Naive B cell (primary cell): ENCODE data around the gene PTDSS2. TPM values are rescaled to one million over a fixed set of nuclear protein-coding genes. Genes with fewer than 3 reads are reported as not detected.

Source experiments
- ATAC-seq, 2 donors: fragments of 150-1000 bp; cut with Tn5 transposase; 2 replicates each; pipeline ENCODE4 v1.10.0; 2021; ENCODE audit warnings: low read depth in 2 of 2, mild to moderate bottlenecking in 2 of 2, moderate library complexity in 2 of 2
- DNase-seq: peaks from one replicate; pipeline ENCODE4 v3.0.0; 2022
- H3K27ac Mint-ChIP-seq, 6 donors: one replicate each; pipeline ENCODE4 v1.8.0; 2020 to 2022; ENCODE audit warnings: mild to moderate bottlenecking in 6 of 6, mixed read lengths in 6 of 6, moderate library complexity in 5 of 6, inconsistent platforms in 2 of 6
- H3K27me3 Mint-ChIP-seq, 3 donors: one replicate each; pipeline ENCODE4 v1.8.0; 2021 to 2022; ENCODE audit warnings: mixed read lengths in 3 of 3, mild to moderate bottlenecking in 1 of 3
- H3K36me3 Mint-ChIP-seq, 2 donors: one replicate each; pipeline ENCODE4 v1.8.0; 2020 to 2022; ENCODE audit warnings: mixed read lengths in 2 of 2, inconsistent platforms in 1 of 2, mild to moderate bottlenecking in 1 of 2
- H3K4me1 Mint-ChIP-seq, 3 donors: one replicate each; pipeline ENCODE4 v1.8.0; 2020 to 2022; ENCODE audit warnings: mixed read lengths in 3 of 3, inconsistent platforms in 1 of 3, mild to moderate bottlenecking in 1 of 3, moderate library complexity in 1 of 3
- H3K4me3 Mint-ChIP-seq, 8 donors: one replicate each; pipeline ENCODE4 v1.8.0; 2020 to 2022; ENCODE audit warnings: mild to moderate bottlenecking in 8 of 8, mixed read lengths in 8 of 8, moderate library complexity in 8 of 8, inconsistent platforms in 2 of 8
- H3K9me3 Mint-ChIP-seq, 7 donors: one replicate each; pipeline ENCODE4 v1.8.0; 2020 to 2022; ENCODE audit warnings: mixed read lengths in 7 of 7, mild to moderate bottlenecking in 5 of 7, inconsistent platforms in 2 of 7, moderate library complexity in 1 of 7
- polyA plus RNA-seq, 6 donors: library from polyadenylated mRNA; unstranded; fragments of 300-500 nt; fragmentation: Illumina TruSeq; gene quantifications; one replicate each; pipeline ENCODE4 v1.2.3, GENCODE V29; 2021; ENCODE audit warnings: low read depth in 6 of 6

The PTDSS2 gene
- polyA plus RNA-seq, 6 donors from 2014 or later, result 5.5 to 12.3 (median 10.3) TPM

- Mint-ChIP-seq H3K36me3 (peaks cover 0 to 3% of the 10 kb centered on the region in 2 donors), H3K27ac (peak overlapping the region in 1 of 6 donors; percentile 60), H3K9me3 (no peaks in the 10 kb centered on the region), H3K27me3 (peaks cover 0 to 7% (median 0%) of the 10 kb centered on the region in 3 donors), H3K4me3 (peak overlapping the region in 2 of 8 donors; percentile 25 to 97), H3K4me1 (peaks cover 0 to 36% (median 29%) of the 10 kb centered on the region in 3 donors)
- DNase-seq, result no peak
- ATAC-seq, result no peak
Observed at GRCh38 chr11:503179-503981, 53.3 kb downstream of the PTDSS2 start.

DNA sequence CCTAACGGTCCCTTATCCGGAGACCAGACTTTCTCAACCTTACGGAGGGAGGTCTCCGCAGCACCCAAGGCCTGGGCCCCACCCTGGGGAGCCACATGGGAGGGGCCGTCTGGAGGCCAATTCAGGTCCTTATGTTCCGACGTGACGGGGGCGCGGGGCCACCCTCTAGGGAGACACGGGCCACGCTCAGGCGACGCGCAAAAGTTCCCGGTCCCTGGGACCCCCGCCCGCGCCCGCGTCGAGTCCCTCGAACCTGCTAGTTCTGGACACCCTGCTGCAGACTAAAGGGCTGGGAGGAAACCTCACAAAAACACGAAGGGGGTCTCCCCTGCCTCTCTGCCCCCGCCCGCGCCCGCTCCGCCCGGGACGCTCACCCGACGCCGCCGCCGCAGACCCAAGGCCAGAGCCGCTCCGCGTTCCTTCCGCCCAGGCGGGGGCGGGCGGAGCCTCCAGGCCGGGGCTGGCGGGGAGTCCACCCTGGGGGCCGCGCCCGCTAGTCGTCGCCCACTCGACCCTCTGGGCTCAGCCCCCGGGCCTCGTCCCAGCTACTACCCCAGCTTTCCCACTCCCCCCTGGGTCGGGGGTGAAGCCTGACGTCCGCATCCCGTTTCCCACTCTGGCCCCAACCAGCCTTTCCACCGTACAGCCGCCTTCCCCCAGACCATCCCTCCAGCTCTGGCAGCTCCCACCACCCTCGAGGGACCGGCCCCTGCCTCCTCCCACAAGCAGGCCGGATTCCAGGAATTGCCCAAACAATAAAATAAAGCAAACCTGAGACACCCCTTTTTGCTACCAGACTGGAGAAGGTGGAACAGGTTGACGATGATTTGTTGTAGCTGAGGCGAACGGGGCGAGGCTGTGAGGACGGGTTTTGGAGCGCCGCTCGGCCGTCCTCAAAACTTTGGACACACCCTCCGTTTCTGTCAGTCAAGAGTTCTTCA is 54.2 kb downstream of the PTDSS2 start:
- no peak for DNase-seq
- ATAC-seq, result no peak
- H3K4me3 Mint-ChIP-seq, result peak overlapping the region in 7 of 8 donors; percentile 3 to 99 (median 83)
- peaks cover 0 to 36% (median 30%) of the 10 kb centered on the region in 3 donors for H3K4me1 Mint-ChIP-seq
- no peaks in the 10 kb centered on the region for H3K9me3 Mint-ChIP-seq
- no peaks in the 10 kb centered on the region for H3K36me3 Mint-ChIP-seq
- peak overlapping the region in 5 of 6 donors; percentile 9 to 91 (median 51) for H3K27ac Mint-ChIP-seq
- H3K27me3 Mint-ChIP-seq, result peaks cover 0 to 7% (median 0%) of the 10 kb centered on the region in 3 donors

DNA sequence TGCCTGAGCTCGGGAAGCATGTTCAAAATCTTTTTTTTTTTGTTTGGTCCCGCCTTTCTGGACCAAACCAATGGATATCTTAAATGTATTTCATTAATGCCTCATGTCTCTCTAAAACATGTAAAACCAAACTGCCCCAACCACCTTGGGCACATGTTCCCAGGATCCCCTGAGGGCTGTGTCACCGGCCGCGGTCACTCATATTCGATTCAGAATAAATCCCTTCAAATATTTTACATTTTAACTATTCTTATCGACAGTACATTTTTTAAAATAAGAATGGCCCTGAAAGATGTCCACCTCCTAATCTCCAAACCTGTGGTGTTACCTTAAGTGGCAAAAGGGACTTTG is 54.9 kb downstream of the PTDSS2 start:
- Mint-ChIP-seq H3K9me3 (no peaks in the 10 kb centered on the region), H3K27me3 (peaks cover 0 to 7% (median 0%) of the 10 kb centered on the region in 3 donors), H3K36me3 (peaks cover 0 to 3% of the 10 kb centered on the region in 2 donors), H3K27ac (peak overlapping the region in 5 of 6 donors; percentile 9 to 100 (median 81)), H3K4me3 (peak overlapping the region; percentile 3 to 100 (median 97)), H3K4me1 (peaks cover 0 to 36% (median 32%) of the 10 kb centered on the region in 3 donors)
- no peak for ATAC-seq
- no peak for DNase-seq

GRCh38 chr11:506238-506994 is 56.3 kb downstream of the PTDSS2 start:
- H3K36me3 Mint-ChIP-seq, result peaks cover 0 to 4% of the 10 kb centered on the region in 2 donors
- DNase-seq (peak; percentile 99), ATAC-seq (peak; percentile 73 to 76)
- H3K27me3 Mint-ChIP-seq, result peaks cover 0 to 7% (median 0%) of the 10 kb centered on the region in 3 donors
- H3K4me1 Mint-ChIP-seq, result peaks cover 0 to 30% (median 27%) of the 10 kb centered on the region in 3 donors
- H3K4me3 Mint-ChIP-seq, result peak overlapping the region; percentile 87 to 100 (median 98)
- H3K9me3 Mint-ChIP-seq, result no peaks in the 10 kb centered on the region
- H3K27ac Mint-ChIP-seq, result peak overlapping the region; percentile 99 to 100 (median 100)

DNA sequence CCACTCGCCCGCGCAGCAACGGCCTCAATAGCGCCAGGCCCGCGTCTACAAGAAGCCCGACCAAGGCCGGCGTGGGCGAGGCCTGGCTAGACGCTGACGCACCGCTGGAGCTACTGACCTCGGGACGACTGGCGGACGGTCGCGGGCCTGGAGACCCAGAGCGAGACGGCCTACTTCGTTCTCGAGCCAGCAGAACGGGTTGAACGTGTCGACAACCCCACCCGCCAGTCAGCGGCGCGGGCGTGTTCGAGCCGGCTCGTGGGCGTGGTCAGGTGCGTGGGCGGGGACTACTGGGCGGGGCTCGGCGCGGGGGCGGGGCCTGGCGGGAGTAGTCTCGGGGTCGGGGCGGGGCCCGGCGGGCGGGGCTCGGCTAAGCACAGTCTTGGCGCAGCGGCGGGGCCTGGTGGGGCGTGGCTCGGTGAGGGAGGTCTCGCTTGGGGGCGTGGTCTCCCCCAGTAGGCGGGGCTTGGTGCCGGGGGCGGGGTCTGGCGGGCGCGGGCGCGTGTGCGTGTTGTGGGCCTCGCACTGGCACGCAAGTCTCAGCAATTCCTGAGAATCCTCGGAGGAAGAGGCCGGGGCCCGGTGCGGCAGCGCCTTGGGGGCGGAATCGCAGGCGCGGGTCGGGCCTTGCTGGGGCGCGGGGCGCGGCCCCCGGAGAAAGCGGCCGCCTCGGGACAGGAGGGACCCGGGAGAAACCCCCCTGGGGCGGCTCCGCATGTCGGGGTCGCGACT is 57.1 kb downstream of the PTDSS2 start, which contains the start of gene RNH1:
RNH1 (minus strand) TSS at position 248 of the 732 bp plus-strand sequence. CDS start 5,080 bp downstream, outside the sequence.
- no peaks in the 10 kb centered on the region for H3K9me3 Mint-ChIP-seq
- H3K4me1 Mint-ChIP-seq, result peaks cover 0 to 29% (median 26%) of the 10 kb centered on the region in 3 donors
- H3K27me3 Mint-ChIP-seq, result peaks cover 0 to 7% (median 0%) of the 10 kb centered on the region in 3 donors
- H3K36me3 Mint-ChIP-seq, result peaks cover 0 to 4% of the 10 kb centered on the region in 2 donors
- DNase-seq (peak; percentile 96), ATAC-seq (peak; percentile 62 to 65)
- H3K4me3 Mint-ChIP-seq, result peak within 1 kb of the TSS; percentile 87 to 100 (median 98)
- H3K27ac Mint-ChIP-seq, result peak within 1 kb of the TSS; percentile 99 to 100 (median 100)

- peaks cover 0 to 4% of the 10 kb centered on the region in 2 donors for H3K36me3 Mint-ChIP-seq
- H3K4me1 Mint-ChIP-seq, result peaks cover 0 to 32% (median 26%) of the 10 kb centered on the region in 3 donors
- peak overlapping the region; percentile 57 to 98 (median 78) for H3K4me3 Mint-ChIP-seq
- no peaks in the 10 kb centered on the region for H3K9me3 Mint-ChIP-seq
- H3K27me3 Mint-ChIP-seq, result peaks cover 0 to 7% (median 0%) of the 10 kb centered on the region in 3 donors
- no peak for DNase-seq
- no peak for ATAC-seq
- peak overlapping the region in 3 of 6 donors; percentile 62 to 89 (median 75) for H3K27ac Mint-ChIP-seq
Observed at GRCh38 chr11:507727-508515, 57.8 kb downstream of the PTDSS2 start.

- Mint-ChIP-seq H3K27me3 (peaks cover 0 to 7% (median 0%) of the 10 kb centered on the region in 3 donors), H3K4me3 (peak overlapping the region in 7 of 8 donors; percentile 19 to 73 (median 40)), H3K9me3 (no peaks in the 10 kb centered on the region), H3K4me1 (peaks cover 0 to 29% (median 26%) of the 10 kb centered on the region in 3 donors), H3K36me3 (peaks cover 0 to 4% of the 10 kb centered on the region in 2 donors), H3K27ac (peak overlapping the region in 1 of 6 donors; percentile 82)
- DNase-seq (no peak), ATAC-seq (no peak)
Observed at GRCh38 chr11:508956-509355, 58.9 kb downstream of the PTDSS2 start.

DNA sequence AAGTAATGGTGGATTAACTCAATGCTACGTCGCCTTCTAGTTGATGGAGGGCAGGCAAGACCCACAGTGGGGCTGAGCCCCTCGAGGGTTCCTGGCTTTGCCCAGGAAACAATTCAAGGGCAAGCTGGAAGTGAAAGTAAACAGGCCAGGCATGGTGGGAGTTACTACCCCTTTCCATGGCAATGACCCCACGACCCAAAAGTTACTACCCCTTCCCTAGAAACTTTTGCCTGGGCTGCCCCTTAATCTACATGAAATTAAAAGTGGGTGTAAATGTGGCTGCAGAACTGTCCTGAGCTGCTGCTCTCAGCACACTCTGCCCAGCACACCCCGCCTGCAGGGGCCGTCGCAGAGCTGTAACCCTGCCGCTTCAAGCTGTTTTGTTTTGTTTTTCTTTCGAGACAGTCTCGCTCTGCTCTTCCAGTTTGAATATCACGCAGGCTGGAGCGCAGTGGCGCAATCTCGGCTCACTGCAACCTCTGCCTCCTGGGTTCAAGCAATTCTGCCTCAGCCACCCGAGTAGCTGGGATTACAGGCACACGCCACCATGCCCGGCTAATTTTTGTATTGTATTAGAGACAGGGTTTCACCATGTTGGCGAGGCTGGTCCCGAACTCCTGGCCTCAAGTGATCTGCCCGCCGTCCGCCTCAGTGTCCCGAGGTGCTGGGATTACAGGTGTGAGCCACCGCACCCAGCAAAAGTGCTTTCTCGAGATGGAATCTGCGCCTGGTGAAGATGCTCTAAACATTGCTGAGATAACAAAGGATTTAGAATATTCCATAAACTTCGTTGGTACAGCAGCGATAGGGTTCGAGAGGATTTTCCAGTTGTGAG is 62.9 kb downstream of the PTDSS2 start:
- no peak for ATAC-seq
- Mint-ChIP-seq H3K4me3 (peak overlapping the region in 1 of 8 donors; percentile 0), H3K9me3 (peaks cover 0 to 16% (median 5%) of the 10 kb centered on the region in 7 donors), H3K4me1 (peaks cover 0 to 15% (median 3%) of the 10 kb centered on the region in 3 donors), H3K27me3 (no peaks in the 10 kb centered on the region), H3K36me3 (peaks cover 0 to 8% of the 10 kb centered on the region in 2 donors), H3K27ac (peak overlapping the region in 3 of 6 donors; percentile 26 to 67 (median 53))
- DNase-seq, result no peak

DNA sequence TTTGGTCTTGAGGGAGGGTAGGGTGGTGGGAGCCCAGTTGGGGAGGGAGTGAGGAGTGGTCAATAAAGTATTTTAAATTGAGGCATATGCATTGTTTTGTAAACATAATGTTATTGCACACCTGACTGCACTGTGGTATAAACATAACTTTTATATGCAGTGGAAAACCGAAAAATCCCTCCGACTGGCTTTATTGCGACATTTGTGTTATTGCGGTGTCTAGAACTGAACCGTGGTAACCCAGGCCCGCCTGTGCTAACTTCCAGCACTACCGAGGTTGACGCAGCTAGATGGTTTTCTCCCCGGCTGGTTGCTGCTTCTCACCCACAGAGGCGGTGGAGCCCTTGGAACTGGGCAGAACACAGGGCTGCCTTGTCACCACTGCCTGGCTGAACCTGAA is 64.5 kb downstream of the PTDSS2 start:
- Mint-ChIP-seq H3K9me3 (peaks cover 0 to 16% (median 5%) of the 10 kb centered on the region in 7 donors), H3K4me3 (peak overlapping the region in 1 of 8 donors; percentile 57), H3K36me3 (peaks cover 0 to 8% of the 10 kb centered on the region in 2 donors), H3K27ac (peak overlapping the region in 1 of 6 donors; percentile 49), H3K4me1 (peaks cover 3 to 14% (median 5%) of the 10 kb centered on the region in 3 donors), H3K27me3 (no peaks in the 10 kb centered on the region)
- no peak for DNase-seq
- ATAC-seq, result no peak

DNA sequence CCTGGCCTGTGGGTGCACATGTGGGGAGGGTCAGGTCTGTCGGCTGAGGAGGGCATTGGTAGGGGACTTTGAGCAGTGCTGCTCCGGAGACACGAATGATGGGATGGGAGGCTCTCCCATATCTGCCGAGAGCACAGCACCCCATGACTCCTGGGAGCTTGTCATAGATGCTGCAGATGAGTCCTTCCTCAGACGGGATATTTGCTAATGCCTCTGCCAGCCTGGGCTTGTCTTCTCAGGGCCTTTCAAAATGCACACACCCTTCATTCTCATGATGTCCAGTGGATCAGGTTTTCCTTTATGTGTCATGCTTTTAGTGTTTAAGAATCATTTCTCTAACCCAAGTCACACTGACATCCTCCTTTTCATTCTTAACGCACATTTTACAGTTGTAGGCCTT is 65.1 kb downstream of the PTDSS2 start:
- Mint-ChIP-seq H3K4me3 (peak overlapping the region in 2 of 8 donors; percentile 57 to 75), H3K27ac (peak overlapping the region in 2 of 6 donors; percentile 23 to 79), H3K9me3 (peaks cover 0 to 16% (median 5%) of the 10 kb centered on the region in 7 donors), H3K4me1 (peaks cover 3 to 12% (median 5%) of the 10 kb centered on the region in 3 donors), H3K36me3 (peaks cover 0 to 4% of the 10 kb centered on the region in 2 donors), H3K27me3 (no peaks in the 10 kb centered on the region)
- DNase-seq (no peak), ATAC-seq (no peak)
